Measurements from ENCODE around the gene HYI.
"Not testable (repeated sequence)": the region's sequence is repeated elsewhere in the genome, so short reads cannot be mapped to it uniquely, and the experiment has no call there.

Gene HYI

GRCh38 chr1:43414634-43415223, 39.0 kb downstream of the HYI start:
- no peak overlapping the region for H3K4me3 ChIP-seq (ENCODE audit: low read length)
- peak; percentile 26 for DNase-seq (ENCODE audit: low read depth)
- TF ChIP-seq CTCF (conservative IDR thresholded peaks at IDR 0.05; ENCODE audit: low read length) = peak; percentile 55

GRCh38 chr1:43413426-43413825, 40.3 kb downstream of the HYI start:
- not testable (repeated sequence) for H3K4me3 ChIP-seq (ENCODE audit: low read length); DNase-seq (ENCODE audit: low read depth)

GRCh38 chr1:43410571-43410970, 43.2 kb downstream of the HYI start:
- DNase-seq (ENCODE audit: low read depth) = no peak
- no peak for TF ChIP-seq CTCF (conservative IDR thresholded peaks at IDR 0.05; ENCODE audit: low read length)
- H3K4me3 ChIP-seq (ENCODE audit: low read length) = no peak overlapping the region

- H3K4me3 ChIP-seq (ENCODE audit: low read length) = no peak overlapping the region
- no peak for TF ChIP-seq CTCF (conservative IDR thresholded peaks at IDR 0.05; ENCODE audit: low read length)
- no peak for DNase-seq (ENCODE audit: low read depth)
Observed at GRCh38 chr1:43405876-43406234, 47.9 kb downstream of the HYI start.

- no peak for DNase-seq (ENCODE audit: low read depth)
- TF ChIP-seq CTCF (conservative IDR thresholded peaks at IDR 0.05; ENCODE audit: low read length) = no peak
- no peak overlapping the region for H3K4me3 ChIP-seq (ENCODE audit: low read length)
Observed at GRCh38 chr1:43405219-43405875, 48.4 kb downstream of the HYI start.

GRCh38 chr1:43404353-43404752, 49.4 kb downstream of the HYI start:
- TF ChIP-seq CTCF (conservative IDR thresholded peaks at IDR 0.05; ENCODE audit: low read length) = no peak
- no peak for DNase-seq (ENCODE audit: low read depth)
- H3K4me3 ChIP-seq (ENCODE audit: low read length) = no peak overlapping the region

- TF ChIP-seq CTCF (conservative IDR thresholded peaks at IDR 0.05; ENCODE audit: low read length) = no peak
- DNase-seq (ENCODE audit: low read depth) = no peak
- no peak overlapping the region for H3K4me3 ChIP-seq (ENCODE audit: low read length)
Observed at GRCh38 chr1:43402089-43402865, 51.5 kb downstream of the HYI start.

Data from AG10803 (cell line).